H1 (cell line): ENCODE measurements around the gene MS4A15. TPM values are rescaled to one million over a fixed set of nuclear protein-coding genes. Genes with fewer than 3 reads are reported as not detected.
A peak's percentile ranks its signal among the peaks of the same experiment; 100 is the strongest.

ENCODE experiments used
- ASH2L ChIP-seq: fragments of 200-600, 300-600 bp; sonication (generic); IDR thresholded peaks from one replicate; pipeline ENCODE4 v1.7.1; 2017; ENCODE audit warnings: low read length
- ATF3 ChIP-seq: IDR thresholded peaks from 2 replicates; pipeline ENCODE4 v1.6.1; 2011; ENCODE audit warnings: low read depth, mild to moderate bottlenecking, low read length; ENCODE audit not compliant: insufficient read depth
- CBX5 ChIP-seq: fragments of 300-800, 300-1000 bp; sonication (generic); IDR thresholded peaks from 2 replicates; pipeline ENCODE4 v1.7.1; 2016; ENCODE audit warnings: antibody characterized with exemption, low read length, low read depth
- E2F6 ChIP-seq: IDR thresholded peaks from 2 replicates; pipeline ENCODE4 v1.6.1; 2012; ENCODE audit warnings: inconsistent platforms
- HDAC2 ChIP-seq, 2 experiments: fragments of 300-600 bp in 1 of 2; sonication (generic) in 1 of 2; IDR thresholded peaks; 2 replicates each; pipeline ENCODE4 v1.6.1; 2011 to 2012; ENCODE audit warnings: low read depth in 2 of 2, low read length in 2 of 2, mild to moderate bottlenecking in 2 of 2, moderate library complexity in 2 of 2, borderline replicate concordance in 1 of 2, inconsistent platforms in 1 of 2
- RAD21 ChIP-seq, 2 experiments: IDR thresholded peaks in 1 of 2; conservative IDR thresholded peaks in 1 of 2; 2 replicates each; pipeline ENCODE4 v1.6.1; 2011; ENCODE audit warnings: low read depth in 2 of 2, low read length in 2 of 2, improper control_type of control experiment in 1 of 2, inconsistent platforms in 1 of 2, mild to moderate bottlenecking in 1 of 2, moderate library complexity in 1 of 2
- polyA plus RNA-seq, 7 experiments: library from polyadenylated mRNA; depleted of rRNA in 3 of 7; stranded (reverse) in 5 of 7; unstranded in 2 of 7; fragments of >200 nt in 5 of 7; fragments of 200-250 nt in 2 of 7; gene quantifications; 1 replicate in 5 of 7; 2 replicates in 1 of 7; 4 replicates in 1 of 7; pipeline versions ENCODE4 v1.2.1 to v1.2.3, GENCODE V29; 2011 to 2013; ENCODE audit warnings: missing spikeins in 2 of 7, mixed read lengths in 2 of 7
- total RNA-seq: library from RNA; stranded (reverse); fragmentation: NEBNext Ultra II Directional; extraction: Animal tissue kit (Norgen Biotek cat#: 25700); gene quantifications from 2 replicates; pipeline ENCODE4 v1.2.1, GENCODE V29; 2021

MS4A15 gene
- total and polyA plus RNA-seq, 2 of the 8 experiments (the other 6 are each of a cell fraction or from before 2014, with no cell fraction given) = 0.15 to 0.17 TPM

DNA sequence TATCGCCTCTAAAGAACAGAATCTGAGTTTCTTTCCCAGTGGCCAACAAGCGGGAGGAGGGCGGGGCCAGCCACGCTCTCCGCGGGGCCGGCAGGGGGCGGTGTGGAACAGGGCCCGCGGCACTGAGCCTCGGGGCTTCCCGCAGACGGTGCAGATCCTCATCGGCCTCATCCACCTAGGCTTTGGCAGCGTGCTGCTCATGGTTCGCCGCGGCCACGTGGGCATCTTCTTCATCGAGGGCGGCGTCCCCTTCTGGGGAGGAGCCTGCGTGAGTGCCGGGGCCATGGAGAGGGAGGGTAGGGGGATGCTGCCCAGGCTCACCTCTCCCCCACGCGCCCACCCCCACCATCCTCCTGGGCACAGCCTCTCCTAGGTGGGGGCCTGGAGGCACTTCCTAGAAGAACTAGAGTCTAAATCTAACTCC is 10.7 kb downstream of the MS4A15 start (continued):
- peak; percentile 31 to 48; a peak in 3 of 4 replicates for TF ChIP-seq RAD21 (IDR thresholded peaks at IDR 0.05 in 1 of 2, conservative IDR thresholded peaks at IDR 0.05 in 1 of 2; ENCODE audit: low read depth in 2 of 2, low read length in 2 of 2)
- no peak for TF ChIP-seq ATF3
- 0 out of 4 replicates have a peak, but pooled peaks of 1 of the 2 experiments have one; percentile 29 for TF ChIP-seq HDAC2 (IDR thresholded peaks at IDR 0.05; ENCODE audit: borderline replicate concordance in 1 of 2, low read depth in 2 of 2, low read length in 2 of 2)
- TF ChIP-seq ASH2L = peak; percentile 28
- TF ChIP-seq CBX5 = no peak
- TF ChIP-seq E2F6 = peak; percentile 97
